ENCODE results near the gene ARL4D. TPM values are rescaled to one million over a fixed set of nuclear protein-coding genes. Genes with fewer than 3 reads are reported as not detected.

The ARL4D gene
- total RNA-seq, 1 experiment from 2014 or later, result 11.5 TPM

- TF ChIP-seq REST (IDR thresholded peaks at IDR 0.05; ENCODE audit: low read depth) (no peak), SP1 (IDR thresholded peaks at IDR 0.05; ENCODE audit: low read depth) (no peak), FOSL1 (IDR thresholded peaks at IDR 0.05; ENCODE audit: low read depth) (no peak), POLR2AphosphoS5 (IDR thresholded peaks at IDR 0.05; ENCODE audit: low read depth, low read length) (no peak), JUND (IDR thresholded peaks at IDR 0.05) (no peak), ZNF274 (IDR thresholded peaks at IDR 0.05; ENCODE audit: low read depth, low read length) (no peak), ELF1 (IDR thresholded peaks at IDR 0.05; ENCODE audit: borderline replicate concordance, low read depth) (no peak), CBX3 (IDR thresholded peaks at IDR 0.05; ENCODE audit: low read depth) (no peak), SRF (IDR thresholded peaks at IDR 0.05; ENCODE audit: low read depth) (no peak)
- ChIA-PET RAD21 (ENCODE audit: low non-redundant PET in 1 of 2, low total read pairs in 2 of 2, uncharacterized antibody in 2 of 2, unreplicated experiment in 2 of 2) (no interaction called here), CTCF (interaction anchor here (10.0 kb wide), 1 partner anchor 87 kb away, joined by 194 read pairs; the partner anchor contains the start of gene DHX8), POLR2A (interaction anchor here (4.9 kb wide), 1 partner anchor 87 kb away, joined by 63 read pairs; the partner anchor contains the start of gene DHX8)
- Histone ChIP-seq H3K9me3 (ENCODE audit: control insufficient read depth in 1 of 2, insufficient read depth in 1 of 2, low read depth in 1 of 2, low read length in 2 of 2) (no peaks in the 10 kb centered on the region), H3K36me3 (ENCODE audit: control insufficient read depth in 1 of 2, insufficient read depth in 2 of 2, low read length in 2 of 2) (no peaks in the 10 kb centered on the region), H3K27me3 (ENCODE audit: insufficient read depth, low read length) (no peaks in the 10 kb centered on the region), H3K79me2 (ENCODE audit: insufficient read depth, low read length) (peaks cover 17% of the 10 kb centered on the region), H4K20me1 (ENCODE audit: insufficient read depth) (no peaks in the 10 kb centered on the region), H3K9me2 (ENCODE audit: insufficient read depth) (no peaks in the 10 kb centered on the region), H3K4me1 (ENCODE audit: control insufficient read depth in 1 of 2, insufficient read depth in 2 of 2, low read length in 2 of 2) (peaks cover 3 to 39% of the 10 kb centered on the region in 2 experiments; a peak in 3 of 4 replicates), H3K4me3 (replicated peaks in 1 of 2; ENCODE audit: low read depth in 1 of 2, low read length in 2 of 2) (no peak overlapping the region), H3K9ac (ENCODE audit: low read length) (no peak overlapping the region), H3K4me2 (ENCODE audit: low read length) (no peak overlapping the region), H3K27ac (ENCODE audit: low read depth, low read length) (no peak overlapping the region), H2AFZ (ENCODE audit: low read depth, low read length, poor library complexity, severe bottlenecking) (no peak overlapping the region)
- BruUV-seq (replicated peaks), result no TSS peak
- intact Hi-C loops (cut with micrococcal nuclease), result no loop called here
- ATAC-seq, result no peak
- DNase-seq (ENCODE audit: low read depth, low spot score), result no peak
These were observed 2.2 kb upstream of the ARL4D start for GRCh38 chr17:43396491-43397060.

Data from HCT116 (cell line).